HepG2 (cell line): ENCODE data around the gene PRM3. TPM values are rescaled to one million over a fixed set of nuclear protein-coding genes. Genes with fewer than 3 reads are reported as not detected.

Source experiments
- AHR ChIP-seq: IDR thresholded peaks from 2 replicates; pipeline ENCODE4 v1.6.1; 2018; ENCODE audit warnings: missing genetic modification reagents, missing compliant biosample characterization
- ARID3A ChIP-seq: IDR thresholded peaks from 2 replicates; pipeline ENCODE4 v1.6.1; 2012; ENCODE audit warnings: low read depth, low read length, improper control_type of control experiment
- DRAP1 ChIP-seq: IDR thresholded peaks from 2 replicates; pipeline ENCODE4 v1.6.1; 2016; ENCODE audit warnings: missing genetic modification reagents, missing compliant biosample characterization
- FUBP1 ChIP-seq: sonication (generic); formaldehyde crosslinking; IDR thresholded peaks from 2 replicates; pipeline ENCODE4 v1.5.1; 2020; ENCODE audit warnings: missing genetic modification reagents, mild to moderate bottlenecking, borderline replicate concordance
- KDM5B ChIP-seq: sonication (generic); formaldehyde crosslinking; IDR thresholded peaks from 2 replicates; pipeline ENCODE4 v1.4.0; 2020; ENCODE audit warnings: missing genetic modification reagents, mild to moderate bottlenecking, borderline replicate concordance
- MED8 ChIP-seq: sonication (generic); formaldehyde crosslinking; IDR thresholded peaks from 2 replicates; pipeline ENCODE4 v1.8.1; 2023; ENCODE audit warnings: mild to moderate bottlenecking, missing genetic modification reagents; ENCODE audit not compliant: insufficient replicate concordance
- MZF1 ChIP-seq: sonication (generic); formaldehyde crosslinking; IDR thresholded peaks from 2 replicates; pipeline ENCODE4 v1.8.1; 2023; ENCODE audit warnings: mild to moderate bottlenecking, missing genetic modification reagents, borderline replicate concordance
- PPARG ChIP-seq: conservative IDR thresholded peaks from 2 replicates; pipeline ENCODE4 v1.6.1; 2016; ENCODE audit warnings: missing biosample characterization, missing genetic modification reagents
- RARA ChIP-seq: IDR thresholded peaks from 2 replicates; pipeline ENCODE4 v1.6.1; 2016; ENCODE audit warnings: missing genetic modification reagents, missing compliant biosample characterization
- RCOR2 ChIP-seq: IDR thresholded peaks from 2 replicates; pipeline ENCODE4 v1.6.1; 2016; ENCODE audit warnings: missing biosample characterization, missing genetic modification reagents
- RXRA ChIP-seq: sonication (generic); formaldehyde crosslinking; IDR thresholded peaks from 2 replicates; pipeline ENCODE4 v1.5.1; 2020; ENCODE audit warnings: missing genetic modification reagents
- YEATS4 ChIP-seq: sonication (generic); formaldehyde crosslinking; IDR thresholded peaks from 2 replicates; pipeline ENCODE4 v1.4.0; 2020; ENCODE audit warnings: missing genetic modification reagents, borderline replicate concordance
- ZIK1 ChIP-seq: sonication (generic); formaldehyde crosslinking; IDR thresholded peaks from 2 replicates; pipeline ENCODE4 v1.5.0; 2020; ENCODE audit warnings: mild to moderate bottlenecking, low read depth, missing genetic modification reagents, borderline replicate concordance
- ZMYM3 ChIP-seq: sonication (generic); formaldehyde crosslinking; IDR thresholded peaks from 2 replicates; pipeline ENCODE4 v1.5.1; 2020; ENCODE audit warnings: mild to moderate bottlenecking, missing genetic modification reagents
- ZNF335 ChIP-seq: sonication (generic); formaldehyde crosslinking; IDR thresholded peaks from 2 replicates; pipeline ENCODE4 v1.4.0; 2020; ENCODE audit warnings: missing genetic modification reagents
- polyA plus RNA-seq, 8 experiments: library from polyadenylated mRNA; depleted of rRNA in 3 of 8; stranded (reverse) in 7 of 8; unstranded in 1 of 8; fragments of >200 nt; fragmentation: Illumina TruSeq in 4 of 8; extraction: Trizol in 4 of 8; gene quantifications; 2 replicates each; pipeline versions ENCODE4 v1.2.1 to v1.2.3, GENCODE V29; 2011 to 2016; ENCODE audit warnings: low read depth in 4 of 8, missing spikeins in 1 of 8, mixed read lengths in 1 of 8; ENCODE audit not compliant: insufficient read depth in 1 of 8
- total RNA-seq, 5 experiments: library from RNA; depleted of rRNA; stranded (reverse); fragments of >200 nt; fragmentation: Illumina TruSeq; extraction: Trizol; gene quantifications; 2 replicates each; pipeline ENCODE4 v1.2.3, GENCODE V29; 2016; ENCODE audit warnings: low read depth in 1 of 5
- TF ChIP-seq, protein P1 (sequence below): sonication (generic); formaldehyde crosslinking; IDR thresholded peaks from 2 replicates; pipeline ENCODE4 v1.4.0; 2020; ENCODE audit warnings: missing genetic modification reagents
- TF ChIP-seq, protein P2 (sequence below): sonication (generic); formaldehyde crosslinking; IDR thresholded peaks from 2 replicates; pipeline ENCODE4 v1.4.0; 2020; ENCODE audit warnings: missing genetic modification reagents, borderline replicate concordance
- TF ChIP-seq, protein P3 (sequence below): sonication (generic); formaldehyde crosslinking; IDR thresholded peaks from 2 replicates; pipeline ENCODE4 v1.4.0; 2020; ENCODE audit warnings: missing genetic modification reagents

PRM3 gene
- total and polyA plus RNA-seq, 2 of the 13 experiments (the other 11 are each of a cell fraction or from before 2014, with no cell fraction given) = not detected

- TF ChIP-seq ARID3A (no peak), ZIK1 (CRISPR knock-in tag) (no peak), ZNF335 (CRISPR knock-in tag) (0 out of 2 replicates have a peak, but pooled peaks have one; percentile 18), ZMYM3 (CRISPR knock-in tag) (peak; percentile 91), FUBP1 (CRISPR knock-in tag) (no peak), MED8 (CRISPR knock-in tag) (no peak), MZF1 (CRISPR knock-in tag) (no peak), RARA (CRISPR knock-in tag) (peak; percentile 69), RCOR2 (peak; percentile 59), RXRA (CRISPR knock-in tag) (no peak), KDM5B (0 out of 2 replicates have a peak, but pooled peaks have one; percentile 19), AHR (CRISPR knock-in tag) (no peak; the same call in 1 of the 2 replicates), PPARG (CRISPR knock-in tag) (0 out of 2 replicates have a peak, but pooled peaks have one; percentile 16), YEATS4 (no peak), DRAP1 (CRISPR knock-in tag) (peak; percentile 41; the same call in 1 of the 2 replicates)
- TF ChIP-seq, protein P1, sequence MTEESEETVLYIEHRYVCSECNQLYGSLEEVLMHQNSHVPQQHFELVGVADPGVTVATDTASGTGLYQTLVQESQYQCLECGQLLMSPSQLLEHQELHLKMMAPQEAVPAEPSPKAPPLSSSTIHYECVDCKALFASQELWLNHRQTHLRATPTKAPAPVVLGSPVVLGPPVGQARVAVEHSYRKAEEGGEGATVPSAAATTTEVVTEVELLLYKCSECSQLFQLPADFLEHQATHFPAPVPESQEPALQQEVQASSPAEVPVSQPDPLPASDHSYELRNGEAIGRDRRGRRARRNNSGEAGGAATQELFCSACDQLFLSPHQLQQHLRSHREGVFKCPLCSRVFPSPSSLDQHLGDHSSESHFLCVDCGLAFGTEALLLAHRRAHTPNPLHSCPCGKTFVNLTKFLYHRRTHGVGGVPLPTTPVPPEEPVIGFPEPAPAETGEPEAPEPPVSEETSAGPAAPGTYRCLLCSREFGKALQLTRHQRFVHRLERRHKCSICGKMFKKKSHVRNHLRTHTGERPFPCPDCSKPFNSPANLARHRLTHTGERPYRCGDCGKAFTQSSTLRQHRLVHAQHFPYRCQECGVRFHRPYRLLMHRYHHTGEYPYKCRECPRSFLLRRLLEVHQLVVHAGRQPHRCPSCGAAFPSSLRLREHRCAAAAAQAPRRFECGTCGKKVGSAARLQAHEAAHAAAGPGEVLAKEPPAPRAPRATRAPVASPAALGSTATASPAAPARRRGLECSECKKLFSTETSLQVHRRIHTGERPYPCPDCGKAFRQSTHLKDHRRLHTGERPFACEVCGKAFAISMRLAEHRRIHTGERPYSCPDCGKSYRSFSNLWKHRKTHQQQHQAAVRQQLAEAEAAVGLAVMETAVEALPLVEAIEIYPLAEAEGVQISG (CRISPR knock-in tag) = no peak
- TF ChIP-seq, protein P2, sequence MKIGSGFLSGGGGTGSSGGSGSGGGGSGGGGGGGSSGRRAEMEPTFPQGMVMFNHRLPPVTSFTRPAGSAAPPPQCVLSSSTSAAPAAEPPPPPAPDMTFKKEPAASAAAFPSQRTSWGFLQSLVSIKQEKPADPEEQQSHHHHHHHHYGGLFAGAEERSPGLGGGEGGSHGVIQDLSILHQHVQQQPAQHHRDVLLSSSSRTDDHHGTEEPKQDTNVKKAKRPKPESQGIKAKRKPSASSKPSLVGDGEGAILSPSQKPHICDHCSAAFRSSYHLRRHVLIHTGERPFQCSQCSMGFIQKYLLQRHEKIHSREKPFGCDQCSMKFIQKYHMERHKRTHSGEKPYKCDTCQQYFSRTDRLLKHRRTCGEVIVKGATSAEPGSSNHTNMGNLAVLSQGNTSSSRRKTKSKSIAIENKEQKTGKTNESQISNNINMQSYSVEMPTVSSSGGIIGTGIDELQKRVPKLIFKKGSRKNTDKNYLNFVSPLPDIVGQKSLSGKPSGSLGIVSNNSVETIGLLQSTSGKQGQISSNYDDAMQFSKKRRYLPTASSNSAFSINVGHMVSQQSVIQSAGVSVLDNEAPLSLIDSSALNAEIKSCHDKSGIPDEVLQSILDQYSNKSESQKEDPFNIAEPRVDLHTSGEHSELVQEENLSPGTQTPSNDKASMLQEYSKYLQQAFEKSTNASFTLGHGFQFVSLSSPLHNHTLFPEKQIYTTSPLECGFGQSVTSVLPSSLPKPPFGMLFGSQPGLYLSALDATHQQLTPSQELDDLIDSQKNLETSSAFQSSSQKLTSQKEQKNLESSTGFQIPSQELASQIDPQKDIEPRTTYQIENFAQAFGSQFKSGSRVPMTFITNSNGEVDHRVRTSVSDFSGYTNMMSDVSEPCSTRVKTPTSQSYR = peak; percentile 59; the same call in 1 of the 2 replicates
- TF ChIP-seq, protein P3, sequence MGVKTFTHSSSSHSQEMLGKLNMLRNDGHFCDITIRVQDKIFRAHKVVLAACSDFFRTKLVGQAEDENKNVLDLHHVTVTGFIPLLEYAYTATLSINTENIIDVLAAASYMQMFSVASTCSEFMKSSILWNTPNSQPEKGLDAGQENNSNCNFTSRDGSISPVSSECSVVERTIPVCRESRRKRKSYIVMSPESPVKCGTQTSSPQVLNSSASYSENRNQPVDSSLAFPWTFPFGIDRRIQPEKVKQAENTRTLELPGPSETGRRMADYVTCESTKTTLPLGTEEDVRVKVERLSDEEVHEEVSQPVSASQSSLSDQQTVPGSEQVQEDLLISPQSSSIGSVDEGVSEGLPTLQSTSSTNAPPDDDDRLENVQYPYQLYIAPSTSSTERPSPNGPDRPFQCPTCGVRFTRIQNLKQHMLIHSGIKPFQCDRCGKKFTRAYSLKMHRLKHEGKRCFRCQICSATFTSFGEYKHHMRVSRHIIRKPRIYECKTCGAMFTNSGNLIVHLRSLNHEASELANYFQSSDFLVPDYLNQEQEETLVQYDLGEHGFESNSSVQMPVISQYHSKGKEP = no peak
These were observed 2.7 kb downstream of the PRM3 start (continued) for GRCh38 chr16:11270602-11271162.
